Mammary epithelial cell (primary cell): ENCODE data around the gene ACY1.

Source experiments
- EZH2 ChIP-seq: IDR thresholded peaks from 2 replicates; pipeline ENCODE4 v1.6.1; 2012; ENCODE audit warnings: low read length, inconsistent platforms, borderline replicate concordance
- TF ChIP-seq, protein P1 (sequence below), 2 donors: IDR thresholded peaks in 1 of 2; conservative IDR thresholded peaks in 1 of 2; 2 replicates each; pipeline ENCODE4 v1.5.1; 2011 to 2012; ENCODE audit warnings: inconsistent platforms in 2 of 2, low read length in 2 of 2, mild to moderate bottlenecking in 2 of 2, control low read depth in 1 of 2, low read depth in 1 of 2; ENCODE audit not compliant: insufficient read depth in 1 of 2; ENCODE audit errors: extremely low read depth in 1 of 2

- TF ChIP-seq, protein P1, sequence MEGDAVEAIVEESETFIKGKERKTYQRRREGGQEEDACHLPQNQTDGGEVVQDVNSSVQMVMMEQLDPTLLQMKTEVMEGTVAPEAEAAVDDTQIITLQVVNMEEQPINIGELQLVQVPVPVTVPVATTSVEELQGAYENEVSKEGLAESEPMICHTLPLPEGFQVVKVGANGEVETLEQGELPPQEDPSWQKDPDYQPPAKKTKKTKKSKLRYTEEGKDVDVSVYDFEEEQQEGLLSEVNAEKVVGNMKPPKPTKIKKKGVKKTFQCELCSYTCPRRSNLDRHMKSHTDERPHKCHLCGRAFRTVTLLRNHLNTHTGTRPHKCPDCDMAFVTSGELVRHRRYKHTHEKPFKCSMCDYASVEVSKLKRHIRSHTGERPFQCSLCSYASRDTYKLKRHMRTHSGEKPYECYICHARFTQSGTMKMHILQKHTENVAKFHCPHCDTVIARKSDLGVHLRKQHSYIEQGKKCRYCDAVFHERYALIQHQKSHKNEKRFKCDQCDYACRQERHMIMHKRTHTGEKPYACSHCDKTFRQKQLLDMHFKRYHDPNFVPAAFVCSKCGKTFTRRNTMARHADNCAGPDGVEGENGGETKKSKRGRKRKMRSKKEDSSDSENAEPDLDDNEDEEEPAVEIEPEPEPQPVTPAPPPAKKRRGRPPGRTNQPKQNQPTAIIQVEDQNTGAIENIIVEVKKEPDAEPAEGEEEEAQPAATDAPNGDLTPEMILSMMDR (conservative IDR thresholded peaks at IDR 0.05 in 1 of 2, IDR thresholded peaks at IDR 0.05 in 1 of 2; ENCODE audit: extremely low read depth in 1 of 2, insufficient read depth in 1 of 2, low read depth in 1 of 2, low read length in 2 of 2), result no peak
- TF ChIP-seq EZH2, result no peak
These were observed 8.1 kb upstream of the ACY1 start, which contains the start of gene ABHD14A for GRCh38 chr3:51974963-51975851.
